Kidney epithelial cell (primary cell): ENCODE data around the gene ZNF662. TPM values are rescaled to one million over a fixed set of nuclear protein-coding genes. Genes with fewer than 3 reads are reported as not detected.

Experiments
- DNase-seq: peaks from one replicate; pipeline ENCODE4 v3.0.0-alpha.2; 2010; ENCODE audit warnings: low read depth
- H3K27me3 ChIP-seq: 2 replicates; pipeline ENCODE4 v1.6.0; 2011; ENCODE audit warnings: low read length; ENCODE audit not compliant: control insufficient read depth, insufficient read depth
- H3K36me3 ChIP-seq: 2 replicates; pipeline ENCODE4 v1.5.1; 2011; ENCODE audit warnings: low read length; ENCODE audit not compliant: control insufficient read depth, insufficient read depth
- H3K4me3 ChIP-seq: 2 replicates; pipeline ENCODE4 v1.5.1; 2011; ENCODE audit warnings: low read depth, mild to moderate bottlenecking, control low read depth, low read length
- total RNA-seq: library from RNA; depleted of rRNA; stranded (reverse); fragments of >200 nt; gene quantifications from 2 replicates; pipeline ENCODE4 v1.2.3, GENCODE V29; 2015
- TF ChIP-seq, protein P1 (sequence below): IDR thresholded peaks from 2 replicates; pipeline ENCODE4 v1.5.1; 2011; ENCODE audit warnings: mild to moderate bottlenecking, moderate library complexity, low read length, control low read depth, inconsistent platforms; ENCODE audit not compliant: insufficient read depth, poor library complexity, severe bottlenecking

Gene ZNF662
- total RNA-seq, 1 donor from 2014 or later, result 4.1 TPM

GRCh38 chr3:42875325-42876151, 30.4 kb upstream of the ZNF662 start, which contains the start of gene CYP8B1:
Gene CYP8B1, minus strand, starts transcription at chr3:42875879. Its CDS starts 63 bp downstream, at chr3:42875816.
- TF ChIP-seq, protein P1, sequence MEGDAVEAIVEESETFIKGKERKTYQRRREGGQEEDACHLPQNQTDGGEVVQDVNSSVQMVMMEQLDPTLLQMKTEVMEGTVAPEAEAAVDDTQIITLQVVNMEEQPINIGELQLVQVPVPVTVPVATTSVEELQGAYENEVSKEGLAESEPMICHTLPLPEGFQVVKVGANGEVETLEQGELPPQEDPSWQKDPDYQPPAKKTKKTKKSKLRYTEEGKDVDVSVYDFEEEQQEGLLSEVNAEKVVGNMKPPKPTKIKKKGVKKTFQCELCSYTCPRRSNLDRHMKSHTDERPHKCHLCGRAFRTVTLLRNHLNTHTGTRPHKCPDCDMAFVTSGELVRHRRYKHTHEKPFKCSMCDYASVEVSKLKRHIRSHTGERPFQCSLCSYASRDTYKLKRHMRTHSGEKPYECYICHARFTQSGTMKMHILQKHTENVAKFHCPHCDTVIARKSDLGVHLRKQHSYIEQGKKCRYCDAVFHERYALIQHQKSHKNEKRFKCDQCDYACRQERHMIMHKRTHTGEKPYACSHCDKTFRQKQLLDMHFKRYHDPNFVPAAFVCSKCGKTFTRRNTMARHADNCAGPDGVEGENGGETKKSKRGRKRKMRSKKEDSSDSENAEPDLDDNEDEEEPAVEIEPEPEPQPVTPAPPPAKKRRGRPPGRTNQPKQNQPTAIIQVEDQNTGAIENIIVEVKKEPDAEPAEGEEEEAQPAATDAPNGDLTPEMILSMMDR, result no peak
- H3K27me3 ChIP-seq, result peaks cover 5% of the 10 kb centered on the region
- DNase-seq, result no peak

DNA sequence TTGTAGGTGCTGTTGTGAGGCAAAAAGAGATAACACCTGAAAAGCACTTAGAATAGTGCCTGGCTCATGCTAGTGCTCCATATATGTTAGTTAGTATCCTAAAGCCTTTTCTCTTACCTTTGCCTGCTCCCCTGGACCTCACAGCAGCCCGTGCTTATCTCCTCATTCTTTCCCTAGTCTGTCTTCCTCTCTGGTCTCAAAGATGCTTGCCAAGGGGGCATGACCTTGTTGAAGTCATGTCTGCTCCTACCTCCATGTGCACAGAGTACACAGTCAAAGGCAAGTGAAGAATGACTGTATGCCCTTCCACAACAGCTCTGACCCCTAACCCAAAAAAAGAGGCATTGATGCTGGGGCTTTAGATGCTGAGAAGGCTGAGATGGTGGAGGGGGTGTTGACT, 29.5 kb upstream of the ZNF662 start:
- Histone ChIP-seq H3K4me3 (no peak overlapping the region), H3K36me3 (no peaks in the 10 kb centered on the region), H3K27me3 (peaks cover 5% of the 10 kb centered on the region)
- no peak for DNase-seq
- TF ChIP-seq, protein P1, result no peak

More at GRCh38 chr3:42875325-42876151, 30.4 kb upstream of the ZNF662 start, which contains the start of gene CYP8B1:
- H3K4me3 ChIP-seq, result no peak within 1 kb of the TSS
- no peaks in the 10 kb centered on the region for H3K36me3 ChIP-seq

DNA sequence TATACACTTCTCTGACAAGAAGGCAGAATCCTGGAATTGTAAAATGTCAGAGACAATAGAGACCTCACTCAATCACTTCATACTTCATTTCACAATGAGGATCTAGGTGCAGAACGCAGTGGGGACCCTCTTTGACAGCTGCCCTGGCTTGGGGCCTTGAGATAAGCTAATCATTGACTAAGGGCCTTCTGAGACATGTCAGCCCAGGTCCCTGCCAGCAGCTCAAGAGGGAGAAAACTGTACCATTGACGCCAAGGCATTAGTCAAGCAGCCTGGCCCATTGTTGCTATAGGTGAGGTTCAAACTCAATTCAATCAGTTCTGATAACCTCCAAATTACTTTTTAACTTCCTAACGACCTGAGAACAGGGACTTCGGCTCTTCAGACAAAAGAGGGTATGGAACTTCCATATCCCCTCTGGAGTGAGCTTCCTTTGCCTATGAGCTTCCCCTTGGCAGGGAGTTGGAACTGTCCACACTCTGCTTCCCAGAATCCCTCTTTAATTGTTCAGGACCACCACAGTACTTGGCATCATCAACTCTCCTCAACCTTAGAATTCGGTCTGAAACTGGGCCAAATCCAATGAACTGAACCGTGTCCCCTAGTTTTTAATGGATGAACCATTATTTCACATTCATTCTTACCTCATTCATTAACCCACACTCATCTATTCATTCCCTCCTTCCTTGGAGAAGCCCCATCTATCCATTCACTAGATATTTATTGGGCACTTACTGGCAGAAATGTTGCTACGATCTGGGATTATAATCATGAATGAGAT, 28.8 kb upstream of the ZNF662 start:
- TF ChIP-seq, protein P1, result no peak
- Histone ChIP-seq H3K4me3 (no peak overlapping the region), H3K36me3 (no peaks in the 10 kb centered on the region), H3K27me3 (peaks cover 5% of the 10 kb centered on the region)
- no peak for DNase-seq

DNA sequence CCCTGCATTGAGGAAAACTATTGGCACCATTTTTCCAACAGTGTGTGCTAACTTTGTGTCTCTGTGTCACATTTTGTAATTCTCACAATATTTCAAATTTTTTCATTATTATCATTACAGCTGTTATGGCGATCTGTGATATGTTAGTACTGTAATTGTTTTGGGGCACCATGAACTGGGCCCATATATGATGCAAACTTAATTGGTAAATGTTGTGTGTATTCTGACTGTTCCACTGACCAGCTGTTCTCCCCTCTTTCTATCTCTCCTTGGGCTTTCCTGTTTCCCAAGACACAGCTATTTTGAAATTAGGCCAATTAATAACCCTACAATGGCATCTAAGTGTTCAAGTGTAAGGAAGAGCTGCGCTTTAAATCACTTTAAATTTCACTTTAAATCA, 28.1 kb upstream of the ZNF662 start:
- TF ChIP-seq, protein P1, result no peak
- no peak overlapping the region for H3K4me3 ChIP-seq
- H3K27me3 ChIP-seq, result peaks cover 5% of the 10 kb centered on the region
- H3K36me3 ChIP-seq, result no peaks in the 10 kb centered on the region
- DNase-seq, result no peak

GRCh38 chr3:42880183-42880582, 25.8 kb upstream of the ZNF662 start:
- H3K27me3 ChIP-seq, result no peaks in the 10 kb centered on the region
- TF ChIP-seq, protein P1, result no peak
- no peak overlapping the region for H3K4me3 ChIP-seq
- H3K36me3 ChIP-seq, result no peaks in the 10 kb centered on the region
- DNase-seq, result no peak
